ENCODE measurements around the gene SFTPA2. TPM values are rescaled to one million over a fixed set of nuclear protein-coding genes. Genes with fewer than 3 reads are reported as not detected.
A peak's percentile ranks its signal among the peaks of the same experiment; 100 is the strongest.
"Not testable (repeated sequence)": the region's sequence is repeated elsewhere in the genome, so short reads cannot be mapped to it uniquely, and the experiment has no call there.

SFTPA2 gene
- polyA plus RNA-seq, 3 donors: not detected

DNA sequence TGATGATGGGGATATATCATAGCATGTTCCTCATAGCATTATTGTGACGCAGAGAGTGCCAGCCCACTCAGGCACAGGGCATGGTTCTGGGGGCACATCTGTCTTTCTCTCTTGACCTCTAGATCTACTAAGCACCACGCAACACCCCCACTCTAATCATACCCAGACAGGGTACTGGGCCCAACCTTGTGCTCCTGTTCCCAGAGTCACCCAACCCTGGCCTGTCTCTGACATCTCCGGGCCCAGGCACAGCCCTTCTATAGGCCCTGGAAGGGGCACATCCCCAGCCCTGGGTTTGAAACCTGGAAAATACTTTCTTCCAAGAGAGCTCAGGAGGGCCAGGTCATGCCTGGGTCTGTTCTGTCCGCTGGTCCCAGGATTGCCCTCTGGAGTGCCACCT lies 37.7 kb downstream of the SFTPA2 start:
- H3K79me2 ChIP-seq (ENCODE audit: insufficient read depth, low read length); H3K4me3 Mint-ChIP-seq; H3K9me3 Mint-ChIP-seq; H4K20me1 ChIP-seq (ENCODE audit: insufficient read depth, low read length); H3K27me3 Mint-ChIP-seq (ENCODE audit: low read depth in 3 of 3); H3K36me3 ChIP-seq (replicated peaks in 1 of 2; ENCODE audit: control insufficient read depth in 1 of 2, insufficient read depth in 2 of 2, low read length in 2 of 2); H3K9me3 ChIP-seq (replicated peaks in 1 of 2; ENCODE audit: control insufficient read depth in 1 of 2, insufficient read depth in 1 of 2, low read length in 2 of 2); H3K27ac Mint-ChIP-seq; H3K4me1 Mint-ChIP-seq; H3K4me3 ChIP-seq (replicated peaks in 1 of 3; ENCODE audit: low read depth in 2 of 3, low read length in 3 of 3); DNase-seq; H3K4me1 ChIP-seq (ENCODE audit: control insufficient read depth in 1 of 2, insufficient read depth in 2 of 2, low read length in 2 of 2); H2AFZ ChIP-seq (ENCODE audit: insufficient read depth, low read depth, low read length, poor library complexity, severe bottlenecking); H3K4me2 ChIP-seq (replicated peaks; ENCODE audit: extremely low read depth, low read length, poor library complexity, severe bottlenecking); H3K36me3 Mint-ChIP-seq; intact Hi-C loops (cut with micrococcal nuclease); H3K9ac ChIP-seq (ENCODE audit: insufficient read depth, low read length, poor library complexity, severe bottlenecking); H3K27me3 ChIP-seq (ENCODE audit: control insufficient read depth in 2 of 2, insufficient read depth in 2 of 2, low read length in 2 of 2); H3K27ac ChIP-seq (ENCODE audit: low read depth in 1 of 2, low read length in 2 of 2): not testable (repeated sequence)
- 100% methylated on average over 2 of the region's 4 CpGs for whole genome bisulfite sequencing (ENCODE audit: insufficient coverage)

GRCh38 chr10:79521751-79522150 lies 38.5 kb downstream of the SFTPA2 start:
- DNase-seq; intact Hi-C loops (cut with micrococcal nuclease); H3K27ac Mint-ChIP-seq: not testable (repeated sequence)

DNA sequence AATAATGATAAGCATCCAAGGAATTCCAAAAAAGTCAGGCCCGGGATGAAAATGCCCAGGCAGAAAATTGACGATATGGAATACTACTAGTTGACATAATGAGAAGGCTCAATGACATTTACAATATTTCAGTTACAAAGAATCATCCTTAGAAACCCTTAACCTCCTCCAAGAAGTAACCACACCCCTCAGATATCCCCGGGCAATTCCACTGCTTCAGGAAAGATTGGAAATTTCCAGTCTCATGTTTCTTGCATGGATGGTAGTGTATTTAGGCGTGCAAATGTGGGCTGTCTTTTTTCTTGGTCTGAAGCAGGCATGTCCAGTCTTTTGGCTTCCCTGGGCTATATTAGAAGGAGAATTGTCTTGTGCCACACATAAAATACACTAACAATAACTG lies 42.6 kb downstream of the SFTPA2 start:
- H3K27me3 Mint-ChIP-seq (ENCODE audit: low read depth in 3 of 3); H3K36me3 Mint-ChIP-seq; intact Hi-C loops (cut with micrococcal nuclease); H3K27ac Mint-ChIP-seq; H3K4me1 ChIP-seq (ENCODE audit: control insufficient read depth in 1 of 2, insufficient read depth in 2 of 2, low read length in 2 of 2); H3K79me2 ChIP-seq (ENCODE audit: insufficient read depth, low read length); H3K9me3 Mint-ChIP-seq; DNase-seq; H3K36me3 ChIP-seq (replicated peaks in 1 of 2; ENCODE audit: control insufficient read depth in 1 of 2, insufficient read depth in 2 of 2, low read length in 2 of 2); H3K27ac ChIP-seq (ENCODE audit: low read depth in 1 of 2, low read length in 2 of 2); H3K9ac ChIP-seq (ENCODE audit: insufficient read depth, low read length, poor library complexity, severe bottlenecking); H4K20me1 ChIP-seq (ENCODE audit: insufficient read depth, low read length); H3K9me3 ChIP-seq (replicated peaks in 1 of 2; ENCODE audit: control insufficient read depth in 1 of 2, insufficient read depth in 1 of 2, low read length in 2 of 2); H3K4me2 ChIP-seq (replicated peaks; ENCODE audit: extremely low read depth, low read length, poor library complexity, severe bottlenecking); H2AFZ ChIP-seq (ENCODE audit: insufficient read depth, low read depth, low read length, poor library complexity, severe bottlenecking); H3K4me3 ChIP-seq (replicated peaks in 1 of 3; ENCODE audit: low read depth in 2 of 3, low read length in 3 of 3); H3K27me3 ChIP-seq (ENCODE audit: control insufficient read depth in 2 of 2, insufficient read depth in 2 of 2, low read length in 2 of 2); H3K4me1 Mint-ChIP-seq; H3K4me3 Mint-ChIP-seq: not testable (repeated sequence)
- no CpG with 5 or more reads among the region's 4 CpGs for WGBS (ENCODE audit: insufficient coverage)

More at GRCh38 chr10:79521751-79522150, 38.5 kb downstream of the SFTPA2 start:
- not testable (repeated sequence) for H3K27me3 ChIP-seq (ENCODE audit: control insufficient read depth in 2 of 2, insufficient read depth in 2 of 2, low read length in 2 of 2); H3K4me3 ChIP-seq (replicated peaks in 1 of 3; ENCODE audit: low read depth in 2 of 3, low read length in 3 of 3); H3K27me3 Mint-ChIP-seq (ENCODE audit: low read depth in 3 of 3); H3K4me3 Mint-ChIP-seq; H3K4me2 ChIP-seq (replicated peaks; ENCODE audit: extremely low read depth, low read length, poor library complexity, severe bottlenecking); H2AFZ ChIP-seq (ENCODE audit: insufficient read depth, low read depth, low read length, poor library complexity, severe bottlenecking); H3K36me3 ChIP-seq (replicated peaks in 1 of 2; ENCODE audit: control insufficient read depth in 1 of 2, insufficient read depth in 2 of 2, low read length in 2 of 2); H3K9me3 ChIP-seq (replicated peaks in 1 of 2; ENCODE audit: control insufficient read depth in 1 of 2, insufficient read depth in 1 of 2, low read length in 2 of 2); H3K9me3 Mint-ChIP-seq; H3K36me3 Mint-ChIP-seq; H3K79me2 ChIP-seq (ENCODE audit: insufficient read depth, low read length); H3K9ac ChIP-seq (ENCODE audit: insufficient read depth, low read length, poor library complexity, severe bottlenecking); H4K20me1 ChIP-seq (ENCODE audit: insufficient read depth, low read length); H3K27ac ChIP-seq (ENCODE audit: low read depth in 1 of 2, low read length in 2 of 2); H3K4me1 ChIP-seq (ENCODE audit: control insufficient read depth in 1 of 2, insufficient read depth in 2 of 2, low read length in 2 of 2); H3K4me1 Mint-ChIP-seq
- WGBS (ENCODE audit: insufficient coverage): 100% methylated on average over 1 of the region's 6 CpGs

DNA sequence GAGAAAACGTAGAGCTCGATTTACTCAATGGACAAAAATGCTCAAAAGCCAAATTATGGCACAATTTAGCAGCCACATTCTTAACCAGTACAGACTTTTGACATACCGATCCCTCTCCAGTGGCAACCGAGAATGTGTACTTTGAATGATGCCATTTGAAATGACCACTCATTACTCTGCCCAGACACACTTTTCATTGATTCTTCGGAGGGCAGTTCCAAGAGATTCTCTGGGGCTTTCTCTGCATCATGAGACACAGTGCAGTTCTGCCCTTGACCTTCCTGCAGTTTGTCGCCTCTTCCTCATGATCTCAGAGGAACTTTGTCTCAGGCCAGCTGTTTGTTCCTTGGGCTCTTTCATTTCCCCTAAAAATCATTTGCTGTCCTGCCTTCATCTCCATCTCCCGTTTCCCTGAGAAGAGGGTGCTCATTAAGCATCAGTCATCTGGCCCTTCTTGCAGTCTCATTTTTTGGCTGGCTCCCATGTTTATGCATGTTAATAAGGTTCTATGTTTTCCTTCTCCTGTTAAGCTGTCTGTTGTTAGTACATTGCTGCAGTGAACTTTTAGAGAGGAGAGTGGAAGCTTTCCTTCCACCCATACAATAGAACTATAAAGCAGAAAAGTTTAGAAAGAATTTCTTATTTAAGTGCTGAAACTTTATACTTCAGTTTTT lies 43.5 kb downstream of the SFTPA2 start:
- H3K27me3 ChIP-seq (ENCODE audit: control insufficient read depth in 2 of 2, insufficient read depth in 2 of 2, low read length in 2 of 2); intact Hi-C loops (cut with micrococcal nuclease); H3K4me2 ChIP-seq (replicated peaks; ENCODE audit: extremely low read depth, low read length, poor library complexity, severe bottlenecking); H3K9me3 Mint-ChIP-seq; H3K4me3 ChIP-seq (replicated peaks in 1 of 3; ENCODE audit: low read depth in 2 of 3, low read length in 3 of 3); DNase-seq; H3K36me3 Mint-ChIP-seq; H3K27me3 Mint-ChIP-seq (ENCODE audit: low read depth in 3 of 3); H3K36me3 ChIP-seq (replicated peaks in 1 of 2; ENCODE audit: control insufficient read depth in 1 of 2, insufficient read depth in 2 of 2, low read length in 2 of 2); H3K4me1 ChIP-seq (ENCODE audit: control insufficient read depth in 1 of 2, insufficient read depth in 2 of 2, low read length in 2 of 2); H3K9ac ChIP-seq (ENCODE audit: insufficient read depth, low read length, poor library complexity, severe bottlenecking); H3K79me2 ChIP-seq (ENCODE audit: insufficient read depth, low read length); H3K27ac ChIP-seq (ENCODE audit: low read depth in 1 of 2, low read length in 2 of 2); H3K4me3 Mint-ChIP-seq; H3K9me3 ChIP-seq (replicated peaks in 1 of 2; ENCODE audit: control insufficient read depth in 1 of 2, insufficient read depth in 1 of 2, low read length in 2 of 2); H2AFZ ChIP-seq (ENCODE audit: insufficient read depth, low read depth, low read length, poor library complexity, severe bottlenecking); H4K20me1 ChIP-seq (ENCODE audit: insufficient read depth, low read length); H3K4me1 Mint-ChIP-seq: not testable (repeated sequence)
- H3K27ac Mint-ChIP-seq: peak overlapping the region in 1 of 7 donors; percentile 14
- WGBS (ENCODE audit: insufficient coverage): no CpG with 5 or more reads among the region's 7 CpGs

Data from CD14-positive monocyte (primary cell).